Osteoblast (primary cell): ENCODE results near the gene THSD7A. TPM values are rescaled to one million over a fixed set of nuclear protein-coding genes. Genes with fewer than 3 reads are reported as not detected.

Source experiments
- DNase-seq: peaks from one replicate; pipeline ENCODE4 v3.0.0; 2011; ENCODE audit warnings: low spot score, mixed read lengths; ENCODE audit not compliant: insufficient read length; ENCODE audit errors: missing footprints
- H2AFZ ChIP-seq: 2 replicates; pipeline ENCODE4 v1.6.0; 2011; ENCODE audit warnings: mild to moderate bottlenecking, low read length
- H3K27ac ChIP-seq: 2 replicates; pipeline ENCODE4 v1.5.1; 2011; ENCODE audit warnings: mild to moderate bottlenecking, low read depth, low read length, moderate library complexity
- H3K27me3 ChIP-seq: 2 replicates; pipeline ENCODE4 v1.6.0; 2012; ENCODE audit warnings: mild to moderate bottlenecking, control low read depth, inconsistent platforms, low read length, moderate library complexity; ENCODE audit not compliant: insufficient read depth
- H3K36me3 ChIP-seq: 2 replicates; pipeline ENCODE4 v1.5.1; 2011; ENCODE audit warnings: mild to moderate bottlenecking, low read length, control low read depth, moderate library complexity; ENCODE audit not compliant: insufficient read depth
- H3K4me1 ChIP-seq: 2 replicates; pipeline ENCODE4 v1.5.1; 2011; ENCODE audit warnings: mild to moderate bottlenecking, low read length, control low read depth, moderate library complexity; ENCODE audit not compliant: insufficient read depth
- H3K4me2 ChIP-seq: 2 replicates; pipeline ENCODE4 v1.6.0; 2011; ENCODE audit warnings: mild to moderate bottlenecking, low read length; ENCODE audit not compliant: insufficient read depth
- H3K4me3 ChIP-seq: fragments of 200-600 bp; sonication (generic); 3 replicates; pipeline ENCODE4 v1.5.1; 2012; ENCODE audit warnings: mild to moderate bottlenecking, low read length, inconsistent platforms; ENCODE audit not compliant: insufficient read depth
- H3K79me2 ChIP-seq: 2 replicates; pipeline ENCODE4 v1.6.0; 2012; ENCODE audit warnings: mild to moderate bottlenecking, low read length, control low read depth, inconsistent platforms; ENCODE audit not compliant: insufficient read depth
- H3K9me3 ChIP-seq: 2 replicates; pipeline ENCODE4 v1.5.1; 2011; ENCODE audit warnings: low read depth, low read length, control low read depth
- H4K20me1 ChIP-seq: 2 replicates; pipeline ENCODE4 v1.6.0; 2012; ENCODE audit warnings: mild to moderate bottlenecking, low read length, control low read depth; ENCODE audit not compliant: insufficient read depth
- total RNA-seq: library from RNA; depleted of rRNA; stranded (reverse); fragments of >200 nt; gene quantifications from 2 replicates; pipeline ENCODE4 v1.2.3, GENCODE V29; 2012
- TF ChIP-seq, protein P1 (sequence below): IDR thresholded peaks from 2 replicates; pipeline ENCODE4 v1.5.1; 2011; ENCODE audit warnings: mild to moderate bottlenecking, low read depth, low read length, moderate library complexity; ENCODE audit errors: extremely low read depth

THSD7A gene
- total RNA-seq, 1 donor, result under 0.01 TPM

DNA sequence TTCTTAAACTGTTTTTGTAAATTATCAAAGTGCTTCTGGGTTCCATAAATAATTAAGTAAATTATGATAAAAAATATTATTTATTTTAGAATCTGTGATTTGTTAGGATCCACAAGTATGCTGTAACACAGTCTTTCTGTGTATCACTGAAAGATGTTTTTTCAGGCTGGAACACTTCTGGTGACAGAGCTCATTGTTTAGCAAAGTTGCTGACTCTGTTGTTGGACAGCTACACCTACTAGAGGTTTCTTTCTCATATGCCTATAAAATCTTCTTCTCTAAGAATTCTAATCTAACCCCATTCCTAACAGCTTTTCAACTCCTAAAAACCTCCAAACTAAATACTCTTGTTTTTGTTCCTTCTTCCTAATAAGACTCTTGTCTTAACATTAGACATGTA, 176.8 kb downstream of the THSD7A start:
- Histone ChIP-seq H3K79me2 (no peaks in the 10 kb centered on the region), H3K27me3 (no peaks in the 10 kb centered on the region), H3K4me3 (no peak overlapping the region), H3K4me2 (no peak overlapping the region), H3K27ac (no peak overlapping the region), H3K9me3 (no peaks in the 10 kb centered on the region), H2AFZ (no peak overlapping the region), H3K36me3 (no peaks in the 10 kb centered on the region), H3K4me1 (no peaks in the 10 kb centered on the region), H4K20me1 (no peaks in the 10 kb centered on the region)
- TF ChIP-seq, protein P1, sequence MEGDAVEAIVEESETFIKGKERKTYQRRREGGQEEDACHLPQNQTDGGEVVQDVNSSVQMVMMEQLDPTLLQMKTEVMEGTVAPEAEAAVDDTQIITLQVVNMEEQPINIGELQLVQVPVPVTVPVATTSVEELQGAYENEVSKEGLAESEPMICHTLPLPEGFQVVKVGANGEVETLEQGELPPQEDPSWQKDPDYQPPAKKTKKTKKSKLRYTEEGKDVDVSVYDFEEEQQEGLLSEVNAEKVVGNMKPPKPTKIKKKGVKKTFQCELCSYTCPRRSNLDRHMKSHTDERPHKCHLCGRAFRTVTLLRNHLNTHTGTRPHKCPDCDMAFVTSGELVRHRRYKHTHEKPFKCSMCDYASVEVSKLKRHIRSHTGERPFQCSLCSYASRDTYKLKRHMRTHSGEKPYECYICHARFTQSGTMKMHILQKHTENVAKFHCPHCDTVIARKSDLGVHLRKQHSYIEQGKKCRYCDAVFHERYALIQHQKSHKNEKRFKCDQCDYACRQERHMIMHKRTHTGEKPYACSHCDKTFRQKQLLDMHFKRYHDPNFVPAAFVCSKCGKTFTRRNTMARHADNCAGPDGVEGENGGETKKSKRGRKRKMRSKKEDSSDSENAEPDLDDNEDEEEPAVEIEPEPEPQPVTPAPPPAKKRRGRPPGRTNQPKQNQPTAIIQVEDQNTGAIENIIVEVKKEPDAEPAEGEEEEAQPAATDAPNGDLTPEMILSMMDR, result no peak
- no peak for DNase-seq

DNA sequence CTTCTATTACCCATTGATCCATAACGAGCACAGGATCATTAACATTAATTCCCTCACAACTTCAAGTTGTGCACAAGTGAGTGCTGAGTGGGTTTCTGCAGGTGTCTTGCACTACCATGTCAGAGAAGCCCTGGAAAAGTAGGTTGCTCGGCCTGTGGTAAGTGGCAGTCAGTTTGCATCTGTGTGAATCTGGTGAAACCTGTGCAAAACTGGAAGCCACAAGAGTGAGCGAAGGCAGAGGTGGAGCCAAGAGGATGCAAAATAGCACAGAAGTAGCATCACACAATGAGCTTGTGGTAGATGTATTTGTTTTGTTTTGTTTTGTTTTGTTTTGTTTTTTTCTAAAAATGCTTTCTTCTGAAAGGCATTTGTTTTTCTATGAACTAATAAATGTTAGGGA, 181.5 kb downstream of the THSD7A start:
- no peaks in the 10 kb centered on the region for H3K9me3 ChIP-seq
- no peaks in the 10 kb centered on the region for H4K20me1 ChIP-seq
- no peak overlapping the region for H3K4me3 ChIP-seq
- no peak overlapping the region for H2AFZ ChIP-seq
- H3K27me3 ChIP-seq, result no peaks in the 10 kb centered on the region
- no peak for DNase-seq
- no peaks in the 10 kb centered on the region for H3K79me2 ChIP-seq
- H3K27ac ChIP-seq, result no peak overlapping the region
- no peak overlapping the region for H3K4me2 ChIP-seq
- no peaks in the 10 kb centered on the region for H3K36me3 ChIP-seq
- no peaks in the 10 kb centered on the region for H3K4me1 ChIP-seq
- TF ChIP-seq, protein P1, result no peak

DNA sequence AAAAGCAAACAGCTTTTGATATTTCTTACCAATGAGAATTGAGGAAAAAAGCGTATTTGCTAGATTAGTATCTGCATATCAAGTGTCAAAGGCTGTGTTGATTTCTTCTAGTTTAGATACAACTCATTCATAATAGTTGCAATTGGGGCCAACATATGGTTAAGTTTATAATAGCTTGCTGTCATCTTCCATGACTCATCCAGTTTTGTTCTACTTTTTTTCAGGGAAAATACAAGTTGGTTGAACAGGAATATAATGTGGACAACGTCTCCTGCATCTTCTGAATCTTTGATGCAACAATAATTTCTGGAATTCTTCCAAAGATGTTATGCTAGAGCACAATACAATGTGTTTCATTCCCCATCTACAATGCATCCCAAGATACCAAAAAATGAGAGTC, 182.0 kb downstream of the THSD7A start:
- Histone ChIP-seq H3K27ac (no peak overlapping the region), H3K27me3 (no peaks in the 10 kb centered on the region), H2AFZ (no peak overlapping the region), H3K36me3 (no peaks in the 10 kb centered on the region), H3K4me3 (no peak overlapping the region), H4K20me1 (no peaks in the 10 kb centered on the region), H3K79me2 (no peaks in the 10 kb centered on the region), H3K4me2 (no peak overlapping the region), H3K4me1 (no peaks in the 10 kb centered on the region), H3K9me3 (no peaks in the 10 kb centered on the region)
- TF ChIP-seq, protein P1, result no peak
- DNase-seq, result no peak

DNA sequence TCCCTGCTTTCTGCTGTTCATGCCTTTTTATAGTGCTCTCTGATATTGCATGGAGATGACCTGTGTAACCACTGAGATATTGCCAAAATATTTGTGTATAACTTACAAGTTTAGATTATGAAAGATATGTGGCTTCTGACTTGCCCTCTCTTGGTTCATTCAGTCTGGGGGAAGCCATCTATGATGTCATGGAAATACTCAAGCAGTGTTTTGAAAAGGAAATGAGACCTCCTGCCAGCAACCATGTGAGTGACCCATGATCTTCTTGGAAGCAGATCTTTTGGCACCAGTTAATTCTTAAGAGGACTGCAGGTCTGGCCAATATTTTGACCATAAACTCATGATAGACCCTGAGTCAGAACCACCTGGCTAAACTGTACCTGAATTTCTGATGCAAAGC, 183.0 kb downstream of the THSD7A start:
- no peaks in the 10 kb centered on the region for H3K4me1 ChIP-seq
- no peaks in the 10 kb centered on the region for H4K20me1 ChIP-seq
- H3K79me2 ChIP-seq, result no peaks in the 10 kb centered on the region
- no peaks in the 10 kb centered on the region for H3K36me3 ChIP-seq
- no peak overlapping the region for H3K4me2 ChIP-seq
- TF ChIP-seq, protein P1, result no peak
- H2AFZ ChIP-seq, result no peak overlapping the region
- no peaks in the 10 kb centered on the region for H3K9me3 ChIP-seq
- H3K27me3 ChIP-seq, result no peaks in the 10 kb centered on the region
- no peak overlapping the region for H3K4me3 ChIP-seq
- DNase-seq, result no peak
- H3K27ac ChIP-seq, result no peak overlapping the region
